PC-9 (cell line): Measurements from ENCODE around the gene OR5B17. TPM values are rescaled to one million over a fixed set of nuclear protein-coding genes. Genes with fewer than 3 reads are reported as not detected.

ENCODE experiments used
- BruUV-seq: library from RNA; stranded (reverse); fragments of 400-500 nt; replicated peaks from 2 replicates; lab custom pipeline; 2021; lab: Mats Ljungman, UMichigan
- CTCF ChIA-PET: fragments of 300-600 bp; sonication (Branson Sonifier 250); formaldehyde crosslinking; loops from one replicate; lab custom pipeline; 2022; ENCODE audit warnings: antibody characterized with exemption; lab: Charles Lee
- POLR2A ChIA-PET: fragments of 300-600 bp; sonication (Branson Sonifier 250); formaldehyde crosslinking; loops from one replicate; lab custom pipeline; 2022; ENCODE audit warnings: antibody characterized with exemption; ENCODE audit not compliant: unreplicated experiment; lab: Charles Lee
- DNase-seq, 2 experiments: peaks; one replicate each; pipeline versions ENCODE4 v3.0.0 to v3.0.0-alpha.2; 2015 to 2022; ENCODE audit warnings: mixed read lengths in 1 of 2
- H2AFZ ChIP-seq: fragments of 200-600 bp; sonication (generic); 2 replicates; pipeline ENCODE4 v1.8.1; 2017; ENCODE audit warnings: antibody characterized with exemption
- H3F3A ChIP-seq: fragments of 200-600 bp; sonication (generic); 2 replicates; pipeline ENCODE4 v1.8.1; 2017; ENCODE audit warnings: antibody characterized with exemption, mild to moderate bottlenecking, low read depth; ENCODE audit not compliant: insufficient read depth
- H3K27ac ChIP-seq: fragments of 200-600 bp; sonication (generic); 2 replicates; pipeline ENCODE4 v1.6.1; 2016; ENCODE audit warnings: mixed run types
- H3K27me3 ChIP-seq: fragments of 200-600 bp; sonication (generic); 2 replicates; pipeline ENCODE4 v1.6.1; 2016; ENCODE audit warnings: low read depth, mixed run types; ENCODE audit not compliant: insufficient read depth
- H3K36me3 ChIP-seq: fragments of 200-600 bp; sonication (generic); 2 replicates; pipeline ENCODE4 v1.6.1; 2016; ENCODE audit warnings: low read depth, mixed run types
- H3K4me1 ChIP-seq: fragments of 200-600 bp; sonication (generic); replicated peaks from 2 replicates; pipeline ENCODE4 v1.6.1; 2016; ENCODE audit warnings: mixed run types; ENCODE audit not compliant: insufficient read depth
- H3K4me2 ChIP-seq: fragments of 200-600 bp; sonication (generic); 2 replicates; pipeline ENCODE4 v1.6.1; 2017; ENCODE audit warnings: mixed run types
- H3K4me3 ChIP-seq: fragments of 200-600 bp; sonication (generic); 2 replicates; pipeline ENCODE4 v1.6.1; 2016; ENCODE audit warnings: mixed run types
- H3K79me2 ChIP-seq: fragments of 200-600 bp; sonication (generic); 2 replicates; pipeline ENCODE4 v1.6.1; 2017; ENCODE audit warnings: low read depth, mixed run types
- H3K9me2 ChIP-seq: fragments of 200-600 bp; sonication (generic); 2 replicates; pipeline ENCODE4 v1.8.1; 2017; ENCODE audit warnings: mild to moderate bottlenecking; ENCODE audit not compliant: insufficient read depth
- H3K9me3 ChIP-seq: fragments of 200-600 bp; sonication (generic); 2 replicates; pipeline ENCODE4 v1.8.1; 2016; ENCODE audit warnings: low read depth; ENCODE audit not compliant: insufficient read depth
- H4K20me1 ChIP-seq: fragments of 200-600 bp; sonication (generic); 2 replicates; pipeline ENCODE4 v1.8.1; 2017; ENCODE audit not compliant: insufficient read depth
- CTCF ChIP-seq: fragments of 200-600 bp; sonication (generic); conservative IDR thresholded peaks from 2 replicates; pipeline ENCODE4 v1.6.1; 2017; ENCODE audit warnings: mixed run types, antibody characterized with exemption, mild to moderate bottlenecking, moderate library complexity
- EZH2 ChIP-seq: fragments of 200-600 bp; sonication (generic); IDR thresholded peaks from 2 replicates; pipeline ENCODE4 v1.8.0; 2017; ENCODE audit warnings: antibody characterized with exemption, low read depth
- intact Hi-C: fragments of 100-400 bp; cut with micrococcal nuclease; formaldehyde crosslinking; loops from one replicate; pipeline ENCODE4 v1.10.0; 2022; ENCODE audit not compliant: unreplicated experiment
- total RNA-seq: library from RNA; stranded (reverse); gene quantifications from 2 replicates; pipeline ENCODE4 v1.2.3, GENCODE V29; 2021

OR5B17 gene
- total RNA-seq, 1 experiment from 2014 or later: not detected

GRCh38 chr11:58318532-58318931 is 40.3 kb downstream of the OR5B17 start:
- Histone ChIP-seq H3K36me3 (no peaks in the 10 kb centered on the region), H2AFZ (no peak overlapping the region), H3K4me2 (no peak overlapping the region), H3K79me2 (no peaks in the 10 kb centered on the region), H4K20me1 (no peaks in the 10 kb centered on the region), H3K4me3 (no peak overlapping the region), H3F3A (no peaks in the 10 kb centered on the region), H3K9me3 (no peaks in the 10 kb centered on the region), H3K27me3 (no peaks in the 10 kb centered on the region), H3K27ac (no peak overlapping the region), H3K4me1 (no peaks in the 10 kb centered on the region), H3K9me2 (no peaks in the 10 kb centered on the region)
- no TSS peak for BruUV-seq
- ChIA-PET POLR2A (no interaction called here), CTCF (no interaction called here)
- no peak for TF ChIP-seq CTCF
- DNase-seq: no peak
- intact Hi-C loops: no loop called here

GRCh38 chr11:58316142-58316541 is 42.7 kb downstream of the OR5B17 start:
- Histone ChIP-seq H4K20me1 (no peaks in the 10 kb centered on the region), H3K9me3 (no peaks in the 10 kb centered on the region), H3K4me1 (no peaks in the 10 kb centered on the region), H3K4me3 (no peak overlapping the region), H3K9me2 (no peaks in the 10 kb centered on the region), H3K36me3 (no peaks in the 10 kb centered on the region), H3K79me2 (no peaks in the 10 kb centered on the region), H3F3A (no peaks in the 10 kb centered on the region), H2AFZ (no peak overlapping the region), H3K27me3 (0 out of 2 replicates have a peak, but pooled peaks cover under 1% of the 10 kb centered on the region), H3K27ac (no peak overlapping the region), H3K4me2 (no peak overlapping the region)
- intact Hi-C loops: no loop called here
- POLR2A ChIA-PET: interaction anchor here (0.6 kb wide), 2 partner anchors 29 to 76 kb away, joined by 3 to 4 read pairs; no protein-coding TSS in a partner anchor
- no peak for DNase-seq
- no TSS peak for BruUV-seq
- TF ChIP-seq EZH2 (no peak), CTCF (no peak)
- CTCF ChIA-PET: no interaction called here

Other genes starting within 250 kb of the OR5B17 start
- gene OR9I1, start 233.5 kb downstream of the OR5B17 start, total RNA-seq: not detected in 2 replicates
- not detected in 2 replicates for gene OR9Q2, start 170.0 kb downstream of the OR5B17 start, total RNA-seq
- not detected in 2 replicates for gene OR1S2, start 154.9 kb downstream of the OR5B17 start, total RNA-seq
- gene OR1S1, start 146.3 kb downstream of the OR5B17 start, total RNA-seq: not detected in 2 replicates
- not detected in 2 replicates for gene OR10Q1, start 130.2 kb downstream of the OR5B17 start, total RNA-seq
- not detected in 2 replicates for gene OR10W1, start 90.8 kb downstream of the OR5B17 start, total RNA-seq
- not detected in 2 replicates for gene OR5B3, start 47.8 kb upstream of the OR5B17 start, total RNA-seq
- not detected in 2 replicates for gene OR5B2, start 69.1 kb upstream of the OR5B17 start, total RNA-seq
- not detected in 2 replicates for gene OR5B12, start 83.2 kb upstream of the OR5B17 start, total RNA-seq
- gene OR5B21, start 149.0 kb upstream of the OR5B17 start, total RNA-seq: not detected in 2 replicates
- gene LPXN, start 216.8 kb upstream of the OR5B17 start, total RNA-seq: 7.1 and 10.3 TPM in 2 replicates
- 40.6 and 67.5 TPM in 2 replicates for gene ZFP91, start 220.0 kb upstream of the OR5B17 start, total RNA-seq